Measurements from ENCODE around the gene ZFYVE26.

The ZFYVE26 gene

GRCh38 chr14:67815573-67816225 lies 691 bp downstream of the ZFYVE26 start:
- DNase-seq: no peak

GRCh38 chr14:67814821-67815220 lies 1.6 kb downstream of the ZFYVE26 start:
- DNase-seq: no peak

- no peak for DNase-seq
These were observed 10.1 kb downstream of the ZFYVE26 start for GRCh38 chr14:67806246-67806645.

- DNase-seq: no peak
These were observed 15.6 kb downstream of the ZFYVE26 start for GRCh38 chr14:67800743-67801142.

- no peak for DNase-seq
These were observed 17.7 kb downstream of the ZFYVE26 start for GRCh38 chr14:67798731-67799130.

GRCh38 chr14:67787673-67788072 lies 28.7 kb downstream of the ZFYVE26 start:
- no peak for DNase-seq

- no peak for DNase-seq
These were observed 30.9 kb downstream of the ZFYVE26 start for GRCh38 chr14:67785270-67786109.

GRCh38 chr14:67784244-67784823 lies 32.1 kb downstream of the ZFYVE26 start:
- no peak for DNase-seq

- DNase-seq: no peak
These were observed 34.3 kb downstream of the ZFYVE26 start for GRCh38 chr14:67782090-67782489.

GRCh38 chr14:67778792-67779191 lies 37.6 kb downstream of the ZFYVE26 start:
- DNase-seq: no peak

GRCh38 chr14:67776653-67777322 lies 39.6 kb downstream of the ZFYVE26 start:
- no peak for DNase-seq

GRCh38 chr14:67773844-67774377 lies 42.5 kb downstream of the ZFYVE26 start:
- DNase-seq: no peak

GRCh38 chr14:67768219-67768618 lies 48.2 kb downstream of the ZFYVE26 start:
- DNase-seq: no peak

- DNase-seq: no peak
These were observed 50.2 kb downstream of the ZFYVE26 start for GRCh38 chr14:67766035-67766680.

GRCh38 chr14:67765192-67765834 lies 51.1 kb downstream of the ZFYVE26 start:
- no peak for DNase-seq

GRCh38 chr14:67764496-67764895 lies 51.9 kb downstream of the ZFYVE26 start:
- no peak for DNase-seq

- no peak for DNase-seq
These were observed 53.1 kb downstream of the ZFYVE26 start for GRCh38 chr14:67763158-67763822.

GRCh38 chr14:67762051-67762450 lies 54.3 kb downstream of the ZFYVE26 start:
- no peak for DNase-seq

GRCh38 chr14:67759916-67760315 lies 56.5 kb downstream of the ZFYVE26 start:
- no peak for DNase-seq

GRCh38 chr14:67757175-67757574 lies 59.2 kb downstream of the ZFYVE26 start:
- no peak for DNase-seq

GRCh38 chr14:67756496-67756895 lies 59.9 kb downstream of the ZFYVE26 start:
- no peak for DNase-seq
